Liver (tissue), 9 donors: Measurements from ENCODE around the gene DNMT3A. TPM values are rescaled to one million over a fixed set of nuclear protein-coding genes. Genes with fewer than 3 reads are reported as not detected.

ENCODE experiments used
- DNase-seq: peaks from one replicate; pipeline ENCODE4 v3.0.0-alpha.2; 2017; ENCODE audit warnings: low spot score
- H3K27ac ChIP-seq, 2 donors: one replicate each; pipeline ENCODE4 v1.7.0; 2013; ENCODE audit warnings: inconsistent platforms in 2 of 2, low read length in 2 of 2, control low read depth in 1 of 2, low read depth in 1 of 2, mild to moderate bottlenecking in 1 of 2
- H3K27me3 ChIP-seq, 4 donors: one replicate each; pipeline versions ENCODE4 v1.6.1 to v1.7.0; 2013; ENCODE audit warnings: low read length in 3 of 4, inconsistent platforms in 1 of 4, mild to moderate bottlenecking in 1 of 4, moderate library complexity in 1 of 4; ENCODE audit not compliant: control insufficient read depth in 4 of 4, insufficient read depth in 4 of 4
- H3K36me3 ChIP-seq, 4 donors: one replicate each; pipeline versions ENCODE4 v1.6.1 to v1.7.0; 2013; ENCODE audit warnings: low read length in 3 of 4, mild to moderate bottlenecking in 3 of 4, low read depth in 1 of 4, moderate library complexity in 1 of 4; ENCODE audit not compliant: control insufficient read depth in 4 of 4, insufficient read depth in 3 of 4
- H3K4me1 ChIP-seq, 4 donors: one replicate each; pipeline versions ENCODE4 v1.6.1 to v1.7.0; 2013; ENCODE audit warnings: low read length in 3 of 4, mild to moderate bottlenecking in 3 of 4, moderate library complexity in 1 of 4; ENCODE audit not compliant: control insufficient read depth in 4 of 4, insufficient read depth in 4 of 4
- H3K4me3 ChIP-seq, 3 donors: one replicate each; pipeline versions ENCODE4 v1.6.1 to v1.7.0; 2013; ENCODE audit warnings: low read length in 3 of 3, control low read depth in 1 of 3, low read depth in 1 of 3, mild to moderate bottlenecking in 1 of 3
- H3K9ac ChIP-seq, 2 donors: one replicate each; pipeline ENCODE4 v1.7.0; 2013; ENCODE audit warnings: low read length in 2 of 2, mild to moderate bottlenecking in 2 of 2, moderate library complexity in 2 of 2, control low read depth in 1 of 2, low read depth in 1 of 2
- H3K9me3 ChIP-seq, 4 donors: one replicate each; pipeline versions ENCODE4 v1.6.1 to v1.7.0; 2013; ENCODE audit warnings: low read length in 3 of 4; ENCODE audit not compliant: control insufficient read depth in 4 of 4
- EGR1 ChIP-seq, 2 donors: IDR thresholded peaks; 2 replicates each; pipeline ENCODE4 v1.6.1; 2016 to 2018; ENCODE audit warnings: antibody characterized with exemption in 2 of 2, low read depth in 2 of 2
- FOXA1 ChIP-seq: IDR thresholded peaks from 2 replicates; pipeline ENCODE4 v1.6.1; 2016; ENCODE audit warnings: antibody characterized with exemption
- FOXA2 ChIP-seq: IDR thresholded peaks from 2 replicates; pipeline ENCODE4 v1.6.1; 2016; ENCODE audit warnings: antibody characterized with exemption
- GABPA ChIP-seq, 2 donors: IDR thresholded peaks in 1 of 2; conservative IDR thresholded peaks in 1 of 2; 2 replicates each; pipeline ENCODE4 v1.6.1; 2016; ENCODE audit warnings: antibody characterized with exemption in 2 of 2, mild to moderate bottlenecking in 1 of 2, moderate library complexity in 1 of 2
- HNF4A ChIP-seq, 2 donors: conservative IDR thresholded peaks; 2 replicates each; pipeline ENCODE4 v1.6.1; 2016; ENCODE audit warnings: antibody characterized with exemption in 2 of 2, mild to moderate bottlenecking in 2 of 2
- HNF4G ChIP-seq: IDR thresholded peaks from 2 replicates; pipeline ENCODE4 v1.6.1; 2016; ENCODE audit warnings: antibody characterized with exemption
- NR2F2 ChIP-seq: IDR thresholded peaks from 2 replicates; pipeline ENCODE4 v1.6.1; 2016; ENCODE audit warnings: antibody characterized with exemption
- RAD21 ChIP-seq, 2 donors: IDR thresholded peaks; 2 replicates each; pipeline ENCODE4 v1.6.1; 2016; ENCODE audit warnings: antibody characterized with exemption in 2 of 2, mild to moderate bottlenecking in 2 of 2
- RXRA ChIP-seq, 2 donors: IDR thresholded peaks; 2 replicates each; pipeline ENCODE4 v1.6.1; 2017 to 2018; ENCODE audit warnings: antibody characterized with exemption in 2 of 2, mild to moderate bottlenecking in 1 of 2
- SP1 ChIP-seq: IDR thresholded peaks from 2 replicates; pipeline ENCODE4 v1.6.1; 2018; ENCODE audit warnings: antibody characterized with exemption, mild to moderate bottlenecking
- TAF1 ChIP-seq: conservative IDR thresholded peaks from 2 replicates; pipeline ENCODE4 v1.6.1; 2016; ENCODE audit warnings: antibody characterized with exemption, mild to moderate bottlenecking
- YY1 ChIP-seq: IDR thresholded peaks from 2 replicates; pipeline ENCODE4 v1.6.1; 2016; ENCODE audit warnings: antibody characterized with exemption, mild to moderate bottlenecking
- WGBS: extraction: QIAGEN DNeasy Blood & Tissue Kit; methylation state at CpG from one replicate; pipeline ENCODE4 v1.1.7; 2013; 5-methylcytosine and 5-hydroxymethylcytosine counted together
- polyA plus RNA-seq, 2 donors: library from polyadenylated mRNA; stranded (reverse) in 1 of 2; unstranded in 1 of 2; fragments of 200-250 nt in 1 of 2; fragments of >200 nt in 1 of 2; fragmentation: Nextera tagmentation in 1 of 2; extraction: Ambion mirVana in 1 of 2; gene quantifications; one replicate each; pipeline versions ENCODE4 v1.2.1 to v1.2.3, GENCODE V29; 2013 to 2015
- total RNA-seq, 2 donors: library from RNA; depleted of rRNA; stranded (reverse); fragments of >200 nt; gene quantifications; one replicate each; pipeline ENCODE4 v1.2.3, GENCODE V29; 2014
- TF ChIP-seq, protein P1 (sequence below): IDR thresholded peaks from 2 replicates; pipeline ENCODE4 v1.6.1; 2016; ENCODE audit warnings: antibody characterized with exemption, mild to moderate bottlenecking
- TF ChIP-seq, protein P2 (sequence below): IDR thresholded peaks from 2 replicates; pipeline ENCODE4 v1.6.1; 2016; ENCODE audit warnings: antibody characterized with exemption
- TF ChIP-seq, protein P3 (sequence below): IDR thresholded peaks from 2 replicates; pipeline ENCODE4 v1.6.1; 2016; ENCODE audit warnings: antibody characterized with exemption
- TF ChIP-seq, protein P4 (sequence below): fragments of 150-350 bp; IDR thresholded peaks from 2 replicates; pipeline ENCODE4 v1.5.1; 2017; ENCODE audit warnings: improper control_type of control experiment, low read depth, low read length; ENCODE audit not compliant: missing input control
- TF ChIP-seq, protein P5 (sequence below): IDR thresholded peaks from 2 replicates; pipeline ENCODE4 v1.6.1; 2016; ENCODE audit warnings: antibody characterized with exemption
- donor health status: healthy.
- donor health status: healthy.
- donor health status: healthy.
- donor health status: healthy.
- donor health status: healthy.

DNMT3A gene
- total and polyA plus RNA-seq, 4 donors = 3.5 to 24.2 (median 8.1) TPM

DNA sequence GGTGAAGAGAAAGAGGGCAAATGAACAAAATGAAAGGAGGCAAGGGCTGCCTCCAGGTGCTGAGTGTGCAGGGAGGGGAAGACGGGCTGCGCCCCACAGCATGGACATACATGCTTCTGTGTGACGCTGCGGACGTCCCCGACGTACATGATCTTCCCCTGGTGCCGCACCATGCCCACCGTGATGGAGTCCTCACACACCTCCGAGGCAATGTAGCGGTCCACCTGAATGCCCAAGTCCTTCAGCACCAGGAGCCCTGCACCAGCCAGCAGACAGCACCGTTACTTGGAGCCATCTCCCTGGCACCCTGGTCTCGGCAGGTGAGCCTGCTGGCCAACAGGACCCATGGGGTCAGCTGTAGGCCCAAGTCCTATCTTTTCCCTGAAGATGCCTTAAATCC is 100.3 kb downstream of the DNMT3A start:
- Histone ChIP-seq H3K9me3 (no peaks in the 10 kb centered on the region), H3K27ac (no peak overlapping the region), H3K9ac (no peak overlapping the region), H3K4me3 (no peak overlapping the region), H3K27me3 (no peaks in the 10 kb centered on the region), H3K36me3 (peaks cover 20 to 90% (median 46%) of the 10 kb centered on the region in 4 donors), H3K4me1 (no peaks in the 10 kb centered on the region)
- 98% methylated on average over 13 of the region's 13 CpGs for WGBS
- DNase-seq = no peak
- TF ChIP-seq HNF4A (conservative IDR thresholded peaks at IDR 0.05) = no peak
- TF ChIP-seq, protein P1, sequence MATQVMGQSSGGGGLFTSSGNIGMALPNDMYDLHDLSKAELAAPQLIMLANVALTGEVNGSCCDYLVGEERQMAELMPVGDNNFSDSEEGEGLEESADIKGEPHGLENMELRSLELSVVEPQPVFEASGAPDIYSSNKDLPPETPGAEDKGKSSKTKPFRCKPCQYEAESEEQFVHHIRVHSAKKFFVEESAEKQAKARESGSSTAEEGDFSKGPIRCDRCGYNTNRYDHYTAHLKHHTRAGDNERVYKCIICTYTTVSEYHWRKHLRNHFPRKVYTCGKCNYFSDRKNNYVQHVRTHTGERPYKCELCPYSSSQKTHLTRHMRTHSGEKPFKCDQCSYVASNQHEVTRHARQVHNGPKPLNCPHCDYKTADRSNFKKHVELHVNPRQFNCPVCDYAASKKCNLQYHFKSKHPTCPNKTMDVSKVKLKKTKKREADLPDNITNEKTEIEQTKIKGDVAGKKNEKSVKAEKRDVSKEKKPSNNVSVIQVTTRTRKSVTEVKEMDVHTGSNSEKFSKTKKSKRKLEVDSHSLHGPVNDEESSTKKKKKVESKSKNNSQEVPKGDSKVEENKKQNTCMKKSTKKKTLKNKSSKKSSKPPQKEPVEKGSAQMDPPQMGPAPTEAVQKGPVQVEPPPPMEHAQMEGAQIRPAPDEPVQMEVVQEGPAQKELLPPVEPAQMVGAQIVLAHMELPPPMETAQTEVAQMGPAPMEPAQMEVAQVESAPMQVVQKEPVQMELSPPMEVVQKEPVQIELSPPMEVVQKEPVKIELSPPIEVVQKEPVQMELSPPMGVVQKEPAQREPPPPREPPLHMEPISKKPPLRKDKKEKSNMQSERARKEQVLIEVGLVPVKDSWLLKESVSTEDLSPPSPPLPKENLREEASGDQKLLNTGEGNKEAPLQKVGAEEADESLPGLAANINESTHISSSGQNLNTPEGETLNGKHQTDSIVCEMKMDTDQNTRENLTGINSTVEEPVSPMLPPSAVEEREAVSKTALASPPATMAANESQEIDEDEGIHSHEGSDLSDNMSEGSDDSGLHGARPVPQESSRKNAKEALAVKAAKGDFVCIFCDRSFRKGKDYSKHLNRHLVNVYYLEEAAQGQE = no peak
- no peak for TF ChIP-seq NR2F2
- no peak for TF ChIP-seq TAF1
- TF ChIP-seq YY1 = no peak
- TF ChIP-seq GABPA (IDR thresholded peaks at IDR 0.05 in 1 of 2, conservative IDR thresholded peaks at IDR 0.05 in 1 of 2) = no peak
- TF ChIP-seq, protein P2, sequence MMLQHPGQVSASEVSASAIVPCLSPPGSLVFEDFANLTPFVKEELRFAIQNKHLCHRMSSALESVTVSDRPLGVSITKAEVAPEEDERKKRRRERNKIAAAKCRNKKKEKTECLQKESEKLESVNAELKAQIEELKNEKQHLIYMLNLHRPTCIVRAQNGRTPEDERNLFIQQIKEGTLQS = no peak
- TF ChIP-seq FOXA2 = no peak
- TF ChIP-seq, protein P3, sequence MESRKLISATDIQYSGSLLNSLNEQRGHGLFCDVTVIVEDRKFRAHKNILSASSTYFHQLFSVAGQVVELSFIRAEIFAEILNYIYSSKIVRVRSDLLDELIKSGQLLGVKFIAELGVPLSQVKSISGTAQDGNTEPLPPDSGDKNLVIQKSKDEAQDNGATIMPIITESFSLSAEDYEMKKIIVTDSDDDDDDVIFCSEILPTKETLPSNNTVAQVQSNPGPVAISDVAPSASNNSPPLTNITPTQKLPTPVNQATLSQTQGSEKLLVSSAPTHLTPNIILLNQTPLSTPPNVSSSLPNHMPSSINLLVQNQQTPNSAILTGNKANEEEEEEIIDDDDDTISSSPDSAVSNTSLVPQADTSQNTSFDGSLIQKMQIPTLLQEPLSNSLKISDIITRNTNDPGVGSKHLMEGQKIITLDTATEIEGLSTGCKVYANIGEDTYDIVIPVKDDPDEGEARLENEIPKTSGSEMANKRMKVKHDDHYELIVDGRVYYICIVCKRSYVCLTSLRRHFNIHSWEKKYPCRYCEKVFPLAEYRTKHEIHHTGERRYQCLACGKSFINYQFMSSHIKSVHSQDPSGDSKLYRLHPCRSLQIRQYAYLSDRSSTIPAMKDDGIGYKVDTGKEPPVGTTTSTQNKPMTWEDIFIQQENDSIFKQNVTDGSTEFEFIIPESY = no peak
- no peak for TF ChIP-seq HNF4G
- TF ChIP-seq, protein P4, sequence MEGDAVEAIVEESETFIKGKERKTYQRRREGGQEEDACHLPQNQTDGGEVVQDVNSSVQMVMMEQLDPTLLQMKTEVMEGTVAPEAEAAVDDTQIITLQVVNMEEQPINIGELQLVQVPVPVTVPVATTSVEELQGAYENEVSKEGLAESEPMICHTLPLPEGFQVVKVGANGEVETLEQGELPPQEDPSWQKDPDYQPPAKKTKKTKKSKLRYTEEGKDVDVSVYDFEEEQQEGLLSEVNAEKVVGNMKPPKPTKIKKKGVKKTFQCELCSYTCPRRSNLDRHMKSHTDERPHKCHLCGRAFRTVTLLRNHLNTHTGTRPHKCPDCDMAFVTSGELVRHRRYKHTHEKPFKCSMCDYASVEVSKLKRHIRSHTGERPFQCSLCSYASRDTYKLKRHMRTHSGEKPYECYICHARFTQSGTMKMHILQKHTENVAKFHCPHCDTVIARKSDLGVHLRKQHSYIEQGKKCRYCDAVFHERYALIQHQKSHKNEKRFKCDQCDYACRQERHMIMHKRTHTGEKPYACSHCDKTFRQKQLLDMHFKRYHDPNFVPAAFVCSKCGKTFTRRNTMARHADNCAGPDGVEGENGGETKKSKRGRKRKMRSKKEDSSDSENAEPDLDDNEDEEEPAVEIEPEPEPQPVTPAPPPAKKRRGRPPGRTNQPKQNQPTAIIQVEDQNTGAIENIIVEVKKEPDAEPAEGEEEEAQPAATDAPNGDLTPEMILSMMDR = no peak
- TF ChIP-seq, protein P5, sequence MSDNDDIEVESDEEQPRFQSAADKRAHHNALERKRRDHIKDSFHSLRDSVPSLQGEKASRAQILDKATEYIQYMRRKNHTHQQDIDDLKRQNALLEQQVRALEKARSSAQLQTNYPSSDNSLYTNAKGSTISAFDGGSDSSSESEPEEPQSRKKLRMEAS = no peak
- no peak for TF ChIP-seq RAD21 (IDR thresholded peaks at IDR 0.05)
- TF ChIP-seq RXRA (IDR thresholded peaks at IDR 0.05) = no peak
- no peak for TF ChIP-seq EGR1 (IDR thresholded peaks at IDR 0.05; ENCODE audit: low read depth in 2 of 2)
- TF ChIP-seq FOXA1 = no peak

DNA sequence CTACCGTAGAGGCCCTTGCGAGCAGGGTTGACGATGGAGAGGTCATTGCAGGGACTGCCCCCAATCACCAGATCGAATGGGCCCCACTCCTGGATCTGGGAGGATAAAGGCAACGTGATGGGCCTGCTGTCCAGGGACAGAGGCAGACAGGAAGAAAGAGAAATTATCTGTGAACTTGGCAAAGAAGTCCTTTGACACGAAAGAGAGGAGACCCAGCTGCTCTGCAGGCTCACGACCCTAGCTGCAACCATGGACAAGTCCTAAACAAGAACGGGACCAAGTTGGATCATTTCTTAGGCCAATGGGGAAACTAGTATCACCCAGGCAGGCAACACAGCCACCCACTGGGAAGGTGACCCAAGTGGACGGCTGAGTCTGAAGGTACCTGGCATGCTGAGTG is 101.1 kb downstream of the DNMT3A start:
- Histone ChIP-seq H3K36me3 (peaks cover 16 to 86% (median 42%) of the 10 kb centered on the region in 4 donors), H3K4me3 (no peak overlapping the region), H3K9ac (no peak overlapping the region), H3K27ac (no peak overlapping the region), H3K4me1 (no peaks in the 10 kb centered on the region), H3K9me3 (no peaks in the 10 kb centered on the region), H3K27me3 (no peaks in the 10 kb centered on the region)
- DNase-seq = no peak
- TF ChIP-seq RXRA (IDR thresholded peaks at IDR 0.05) (no peak), FOXA1 (no peak), YY1 (no peak), SP1 (no peak), GABPA (IDR thresholded peaks at IDR 0.05 in 1 of 2, conservative IDR thresholded peaks at IDR 0.05 in 1 of 2) (no peak), NR2F2 (no peak), RAD21 (IDR thresholded peaks at IDR 0.05) (no peak), EGR1 (IDR thresholded peaks at IDR 0.05; ENCODE audit: low read depth in 2 of 2) (no peak), TAF1 (no peak)
- TF ChIP-seq, protein P5 = no peak
- TF ChIP-seq, protein P3 = no peak
- TF ChIP-seq, protein P1 = no peak
- WGBS = 77% methylated on average over 9 of the region's 9 CpGs
